ENCODE data around the gene NOD2.

DNA sequence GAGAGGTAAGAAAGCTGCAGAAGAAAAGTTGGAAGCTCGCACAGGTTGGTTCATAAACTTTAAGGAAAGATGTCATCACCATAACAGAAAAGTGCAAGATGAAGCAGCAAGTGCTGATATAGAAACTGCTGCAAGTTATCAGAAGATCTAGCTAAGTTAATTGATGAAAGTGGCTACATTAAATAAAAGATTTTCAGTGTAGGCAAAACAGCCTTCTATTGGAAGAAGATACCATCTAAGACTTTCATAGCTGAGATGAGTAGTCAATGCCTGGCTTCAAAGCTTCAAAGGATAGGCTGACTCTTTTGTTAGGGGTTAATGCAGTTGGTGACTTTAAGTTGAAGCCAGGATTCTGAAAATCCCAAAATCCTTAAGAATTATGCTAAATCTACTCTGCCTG lies 72.5 kb downstream of the NOD2 start:
- TF ChIP-seq, protein P1, sequence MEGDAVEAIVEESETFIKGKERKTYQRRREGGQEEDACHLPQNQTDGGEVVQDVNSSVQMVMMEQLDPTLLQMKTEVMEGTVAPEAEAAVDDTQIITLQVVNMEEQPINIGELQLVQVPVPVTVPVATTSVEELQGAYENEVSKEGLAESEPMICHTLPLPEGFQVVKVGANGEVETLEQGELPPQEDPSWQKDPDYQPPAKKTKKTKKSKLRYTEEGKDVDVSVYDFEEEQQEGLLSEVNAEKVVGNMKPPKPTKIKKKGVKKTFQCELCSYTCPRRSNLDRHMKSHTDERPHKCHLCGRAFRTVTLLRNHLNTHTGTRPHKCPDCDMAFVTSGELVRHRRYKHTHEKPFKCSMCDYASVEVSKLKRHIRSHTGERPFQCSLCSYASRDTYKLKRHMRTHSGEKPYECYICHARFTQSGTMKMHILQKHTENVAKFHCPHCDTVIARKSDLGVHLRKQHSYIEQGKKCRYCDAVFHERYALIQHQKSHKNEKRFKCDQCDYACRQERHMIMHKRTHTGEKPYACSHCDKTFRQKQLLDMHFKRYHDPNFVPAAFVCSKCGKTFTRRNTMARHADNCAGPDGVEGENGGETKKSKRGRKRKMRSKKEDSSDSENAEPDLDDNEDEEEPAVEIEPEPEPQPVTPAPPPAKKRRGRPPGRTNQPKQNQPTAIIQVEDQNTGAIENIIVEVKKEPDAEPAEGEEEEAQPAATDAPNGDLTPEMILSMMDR (IDR thresholded peaks at IDR 0.05), result no peak
- no peak for TF ChIP-seq POLR2A (IDR thresholded peaks at IDR 0.05)

Data from upper lobe of left lung (tissue), 4 donors.